ENCODE data around the gene SURF4.

SURF4 gene

DNA sequence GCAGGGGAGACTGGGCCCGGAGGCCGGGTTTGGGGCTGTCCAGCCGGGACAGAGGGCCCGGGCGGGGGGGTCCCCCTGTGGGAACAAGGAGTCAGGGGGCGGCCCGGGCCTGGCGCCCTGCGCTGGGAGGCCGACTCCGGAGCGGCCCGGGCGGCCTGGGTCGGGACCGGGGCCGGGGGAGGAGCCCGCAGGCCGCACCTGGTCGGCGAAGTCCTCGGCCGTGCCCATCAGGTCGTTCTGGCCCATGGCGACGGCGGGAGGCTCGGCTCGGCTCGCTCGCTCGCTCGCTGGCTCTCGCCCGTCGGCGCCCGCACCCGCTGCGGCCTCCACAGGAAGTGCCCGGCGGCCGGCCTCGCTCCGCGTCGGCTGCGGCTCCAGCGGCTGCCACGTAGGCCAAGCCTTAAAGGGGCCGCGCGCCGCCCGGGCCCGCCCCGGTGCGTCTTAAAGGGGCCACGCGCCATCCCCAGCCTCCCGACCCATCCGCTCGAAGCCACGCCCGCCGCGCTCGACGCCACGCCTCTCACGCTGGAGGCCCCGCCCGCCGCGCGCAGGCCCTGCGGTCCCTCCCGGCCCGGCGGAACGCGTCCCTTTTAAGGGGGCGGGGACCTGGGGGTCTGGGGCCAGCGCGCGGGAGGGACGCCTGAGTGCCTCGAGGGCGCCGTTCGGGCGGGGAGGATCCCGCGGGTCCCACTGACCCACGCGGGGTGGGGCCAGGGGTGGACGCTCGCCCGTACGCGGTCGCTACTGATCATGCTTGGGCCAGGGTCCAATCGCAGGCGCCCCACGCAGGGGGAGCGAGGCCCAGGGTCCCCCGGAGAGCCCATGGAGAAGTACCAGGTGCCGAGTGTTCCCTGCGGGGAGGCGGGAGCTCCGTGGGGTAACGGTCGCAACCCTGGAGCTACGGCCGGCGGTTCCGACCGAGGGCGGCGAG is at the start of gene SURF4, which contains the start of gene STKLD1:
Gene SURF4 (minus strand): TSS at position 337 of the 931 bp plus-strand sequence. CDS start 91 bp downstream, at position 246.
Gene STKLD1 (plus strand): TSS at position 643 of the 931 bp plus-strand sequence. CDS start 108 bp downstream, at position 751.
- peak; percentile 78 for DNase-seq

DNA sequence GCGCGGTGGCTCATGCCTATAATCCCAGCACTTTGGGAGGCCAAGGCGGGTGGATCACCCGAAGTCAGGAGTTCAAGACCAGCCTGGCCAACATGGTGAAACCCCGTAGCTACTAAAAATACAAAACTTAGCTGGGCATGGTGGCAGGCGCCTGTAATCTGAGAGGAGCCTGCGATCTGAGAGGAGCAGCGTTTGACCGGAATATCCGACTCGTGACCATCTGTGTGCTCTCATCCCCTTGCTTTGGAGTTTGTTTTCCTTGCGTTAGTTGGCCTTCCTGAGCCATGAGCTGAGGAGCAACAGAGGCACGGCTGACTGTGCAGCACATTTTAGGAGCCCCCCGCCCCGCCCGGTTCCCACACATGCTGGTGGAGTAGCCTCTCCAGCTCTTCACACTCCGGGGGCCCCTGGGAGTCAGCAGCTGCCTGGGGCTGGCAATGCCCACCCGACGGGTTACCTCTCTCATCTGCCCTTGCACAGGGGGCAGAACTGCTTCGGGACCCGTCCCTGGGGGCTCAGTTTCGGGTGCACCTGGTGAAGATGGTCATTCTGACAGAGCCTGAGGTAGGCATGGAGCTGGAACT is 49.3 kb upstream of the SURF4 start:
- no peak for DNase-seq

DNA sequence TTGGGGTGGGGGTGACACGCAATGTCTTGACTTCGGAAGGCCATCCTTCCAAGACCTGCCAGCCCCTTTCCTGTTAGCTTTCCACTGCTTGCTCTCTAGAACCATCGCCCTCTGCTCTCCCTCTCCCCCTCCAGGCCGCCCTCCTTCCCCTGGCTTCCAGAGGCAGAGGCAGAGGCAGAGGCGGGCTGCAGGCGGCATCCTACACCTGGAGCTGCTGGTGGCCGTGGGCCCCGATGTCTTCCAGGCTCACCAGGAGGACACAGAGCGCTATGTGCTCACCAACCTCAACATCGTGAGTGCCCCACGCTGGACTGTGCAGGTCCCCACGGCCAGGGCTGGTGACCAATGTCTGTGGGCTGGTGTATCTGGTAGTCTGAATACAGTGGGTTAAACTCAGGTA is 48.3 kb upstream of the SURF4 start:
- no peak for DNase-seq

DNA sequence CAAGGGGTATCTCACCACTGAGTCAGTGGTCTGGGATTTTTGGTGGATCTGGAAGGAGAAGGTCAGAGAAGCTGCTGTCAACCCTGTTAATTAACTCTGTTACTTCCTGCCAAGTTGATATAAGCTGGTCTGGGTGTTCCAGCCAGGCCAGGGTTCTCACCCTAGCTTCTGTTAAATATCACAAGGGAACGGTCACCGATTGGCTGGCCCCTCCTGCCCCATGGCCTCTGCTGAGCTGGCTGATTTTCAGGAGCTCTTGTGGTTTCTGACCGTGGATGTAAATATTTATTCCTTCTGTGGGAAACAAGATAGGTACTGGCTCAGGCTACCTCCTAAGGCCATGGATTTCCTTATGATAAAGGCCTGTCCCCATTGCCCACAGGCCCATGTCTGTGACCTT is 47.4 kb upstream of the SURF4 start:
- no peak for DNase-seq

DNA sequence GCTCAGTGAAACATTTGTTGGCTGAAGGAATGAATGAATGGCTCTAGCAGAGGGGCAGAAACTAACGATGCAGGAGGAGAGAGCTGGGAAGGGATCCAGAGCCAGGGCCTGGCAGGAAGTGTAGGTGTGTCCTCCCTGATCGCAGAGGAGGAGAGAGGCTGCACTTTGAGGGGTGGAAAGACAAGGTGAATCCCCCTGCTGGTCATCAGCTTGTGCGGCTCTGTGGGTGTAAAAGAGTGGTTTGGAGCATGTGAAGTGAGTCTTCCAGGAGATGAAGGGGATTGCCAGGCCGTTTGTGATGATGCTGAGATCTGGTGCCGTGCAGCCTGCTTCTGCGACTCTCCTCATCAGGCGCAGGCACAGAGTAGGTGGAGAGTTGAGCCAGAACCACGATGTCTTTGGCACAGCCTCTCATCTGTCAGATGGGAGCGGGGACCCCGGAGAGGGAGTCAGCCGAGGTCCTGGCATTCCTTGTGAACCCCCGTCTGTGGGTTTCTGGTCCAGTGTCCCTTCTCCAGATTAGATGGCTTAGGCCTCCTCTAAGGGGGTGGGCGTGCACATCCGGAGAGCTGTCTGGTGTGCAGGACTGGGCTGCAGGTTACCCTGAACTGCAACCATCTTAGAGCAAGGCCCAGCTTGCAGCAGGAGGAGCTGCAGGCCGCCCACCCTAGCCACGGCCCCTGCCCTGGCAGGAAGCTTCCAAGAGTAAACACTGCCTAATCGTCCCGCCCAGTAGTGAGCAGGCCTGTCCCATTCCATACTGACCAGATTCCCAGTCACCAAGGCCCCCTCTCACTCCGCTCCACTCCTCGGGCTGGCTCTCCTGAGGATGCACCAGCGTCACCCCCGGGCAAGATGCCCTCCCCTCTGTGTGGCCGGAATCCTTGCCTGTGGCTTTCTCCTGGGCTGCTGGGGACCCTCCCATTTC is 46.0 kb upstream of the SURF4 start, which contains the start of gene ADAMTS13:
Gene ADAMTS13 (plus strand): TSS at position 753 of the 928 bp plus-strand sequence. CDS start 77 bp downstream, at position 830.
- DNase-seq, result no peak

DNA sequence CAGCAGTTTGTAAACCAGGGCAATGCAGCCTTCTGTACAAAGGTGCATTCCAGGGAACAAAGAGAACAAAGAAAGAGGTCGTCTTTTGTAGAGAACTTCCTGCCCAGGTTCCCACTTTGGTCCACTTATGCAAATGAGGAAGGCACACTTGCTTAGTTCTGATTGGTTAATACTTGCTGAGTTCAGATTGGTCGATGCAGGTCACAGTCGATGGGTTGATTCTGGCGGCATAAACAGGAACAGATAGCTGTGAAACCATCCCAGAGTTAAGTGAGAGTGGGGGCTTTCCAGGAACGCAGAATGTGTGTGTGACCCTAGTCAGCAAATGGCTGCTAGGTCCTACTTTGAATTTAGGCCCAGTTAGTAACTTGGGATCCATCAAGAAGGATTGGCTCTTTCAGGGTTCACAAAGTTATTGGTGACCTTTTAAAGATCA is 44.5 kb upstream of the SURF4 start:
- no peak for DNase-seq

DNA sequence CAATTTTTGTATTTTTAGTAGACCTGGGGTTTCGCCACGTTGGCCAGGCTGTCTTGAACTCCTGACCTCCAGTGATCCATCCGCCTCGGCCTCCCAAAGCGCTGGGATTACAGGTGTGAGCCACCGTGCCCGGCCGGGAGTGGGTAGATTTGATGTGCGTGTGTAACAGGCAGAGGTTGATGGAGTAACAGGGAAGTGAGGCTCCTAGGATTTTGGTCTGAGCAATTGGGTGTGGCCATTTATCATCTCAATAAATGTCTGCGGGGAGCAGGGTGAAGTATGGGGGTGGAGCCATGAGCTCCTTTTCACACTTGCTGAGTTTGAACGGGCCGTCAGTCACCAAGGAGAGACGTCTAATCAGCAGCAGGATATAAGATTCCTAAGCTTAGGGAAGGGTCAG is 43.1 kb upstream of the SURF4 start:
- DNase-seq, result no peak

DNA sequence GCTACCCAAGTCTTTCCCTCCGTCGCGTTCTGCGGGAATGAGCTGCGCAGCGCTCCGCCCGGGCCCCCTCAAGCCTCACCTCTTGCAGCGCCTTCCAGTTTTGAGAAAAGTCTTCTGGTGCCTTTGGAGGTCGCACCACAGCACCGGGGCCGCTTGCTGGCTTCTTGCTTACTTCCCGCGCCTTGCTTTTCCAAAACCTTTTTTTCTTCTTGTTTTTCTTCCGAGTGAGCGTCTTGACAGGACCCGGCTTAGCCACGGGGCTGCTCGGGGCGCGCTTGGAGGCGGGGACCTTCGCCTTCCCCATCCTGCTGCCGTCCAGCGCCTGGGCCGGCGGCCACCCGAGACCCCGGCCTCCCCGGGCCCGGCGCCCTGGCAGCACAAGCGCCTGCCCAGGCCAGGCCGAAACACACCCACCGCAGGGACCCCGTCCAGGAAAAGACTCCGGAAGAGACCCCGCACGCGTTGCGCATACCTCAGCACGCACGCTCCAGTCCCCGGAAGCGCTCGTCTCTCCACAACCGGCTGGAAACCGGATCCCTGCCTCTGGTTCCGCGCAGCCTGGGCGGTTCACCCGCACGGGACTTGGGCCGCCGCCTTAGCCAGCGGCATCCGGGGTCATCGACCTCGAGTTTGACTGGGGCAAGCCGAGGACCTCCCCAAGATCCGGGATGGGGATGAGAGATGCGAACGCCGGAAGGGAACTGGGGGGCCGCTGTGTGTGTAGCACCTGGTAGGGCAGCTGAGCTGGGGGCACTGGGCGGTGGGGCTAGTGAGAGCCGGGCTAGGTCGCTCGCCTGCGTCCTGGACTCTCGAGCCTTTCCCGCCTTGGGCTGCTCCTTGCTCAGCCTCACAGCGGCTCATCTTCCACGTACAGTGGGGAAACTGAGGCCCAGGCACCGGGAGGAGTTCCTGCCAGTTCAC is 41.9 kb upstream of the SURF4 start, which contains the start of gene REXO4:
Gene REXO4 (minus strand): TSS at position 470 of the 921 bp plus-strand sequence. CDS start 166 bp downstream, at position 304.
- peak; percentile 53 for DNase-seq

DNA sequence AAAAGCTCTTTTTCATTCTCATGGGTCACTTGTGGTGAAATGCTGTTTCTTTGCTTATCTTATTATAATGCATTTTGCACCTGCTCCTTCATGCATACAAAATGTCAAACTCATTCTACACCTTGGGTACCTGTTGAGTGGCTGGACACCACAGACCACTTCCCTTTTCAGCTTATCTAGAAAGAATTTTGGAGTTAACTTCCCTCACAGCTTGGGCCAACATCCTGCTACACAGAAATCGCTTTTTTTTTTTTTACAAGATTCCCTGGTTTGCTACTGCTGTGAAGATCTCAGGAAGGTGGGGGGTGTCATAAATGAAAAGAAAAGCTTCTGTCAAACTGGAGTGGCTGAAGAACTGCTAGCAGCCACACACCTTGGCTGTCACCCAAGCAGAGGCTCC is 39.3 kb upstream of the SURF4 start:
- DNase-seq, result no peak

DNA sequence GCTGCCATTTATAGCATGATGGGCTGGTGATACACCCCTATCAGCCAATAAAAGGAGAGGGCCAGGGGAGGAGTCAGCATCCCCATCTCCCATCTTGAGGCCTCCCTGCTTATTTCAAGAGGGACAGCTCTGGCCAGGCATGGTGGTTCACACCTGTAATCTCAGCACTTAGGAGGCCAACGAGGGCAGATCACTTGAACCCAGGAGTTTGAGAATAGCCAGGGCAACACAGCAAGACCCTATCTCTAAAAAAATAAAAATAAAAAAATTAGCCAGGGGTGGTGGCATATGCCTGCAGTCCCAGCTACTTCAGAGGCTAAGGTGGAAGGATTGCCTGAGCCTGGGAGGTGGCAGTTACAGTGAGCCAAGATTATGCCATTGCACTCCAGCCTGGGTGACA is 32.2 kb upstream of the SURF4 start:
- no peak for DNase-seq

DNA sequence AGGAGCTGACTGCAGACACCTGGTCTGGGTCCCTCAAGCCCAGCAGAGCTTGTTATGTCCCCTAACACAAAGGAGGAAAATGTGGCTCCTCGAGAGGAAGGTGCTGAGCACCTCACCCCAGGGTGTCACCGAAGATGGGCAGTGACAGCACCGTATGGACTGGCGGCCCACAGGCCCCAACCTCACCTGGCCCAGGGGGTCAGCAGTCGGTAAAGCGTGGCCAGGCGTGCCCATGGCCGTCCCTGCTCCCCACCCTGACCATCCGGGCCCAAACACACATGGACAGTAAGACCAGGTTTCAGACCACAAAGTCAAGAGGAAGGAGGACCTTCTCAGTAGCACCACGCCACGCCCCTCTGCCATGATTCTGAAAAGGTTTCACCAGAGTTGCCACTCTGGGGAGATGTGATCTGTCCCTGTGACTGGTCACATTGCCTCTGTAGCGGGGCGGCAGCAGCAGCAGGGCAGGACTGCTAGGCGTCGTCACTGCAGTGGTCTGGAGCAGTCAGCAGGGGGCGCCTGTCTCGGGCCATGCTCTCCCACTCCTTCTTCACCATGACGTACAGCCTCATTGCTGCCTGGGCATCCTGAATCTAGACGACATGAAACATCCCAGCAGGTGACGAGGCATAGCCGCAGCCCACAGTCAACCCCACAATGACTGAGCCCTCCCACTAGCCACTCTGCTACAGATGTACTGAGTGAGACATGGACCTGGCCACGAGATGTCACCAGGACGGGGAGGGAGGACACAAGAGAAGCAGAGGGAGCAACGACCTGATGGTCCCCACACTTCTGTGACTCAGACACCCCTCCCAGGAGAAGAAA is 30.8 kb upstream of the SURF4 start:
- no peak for DNase-seq

DNA sequence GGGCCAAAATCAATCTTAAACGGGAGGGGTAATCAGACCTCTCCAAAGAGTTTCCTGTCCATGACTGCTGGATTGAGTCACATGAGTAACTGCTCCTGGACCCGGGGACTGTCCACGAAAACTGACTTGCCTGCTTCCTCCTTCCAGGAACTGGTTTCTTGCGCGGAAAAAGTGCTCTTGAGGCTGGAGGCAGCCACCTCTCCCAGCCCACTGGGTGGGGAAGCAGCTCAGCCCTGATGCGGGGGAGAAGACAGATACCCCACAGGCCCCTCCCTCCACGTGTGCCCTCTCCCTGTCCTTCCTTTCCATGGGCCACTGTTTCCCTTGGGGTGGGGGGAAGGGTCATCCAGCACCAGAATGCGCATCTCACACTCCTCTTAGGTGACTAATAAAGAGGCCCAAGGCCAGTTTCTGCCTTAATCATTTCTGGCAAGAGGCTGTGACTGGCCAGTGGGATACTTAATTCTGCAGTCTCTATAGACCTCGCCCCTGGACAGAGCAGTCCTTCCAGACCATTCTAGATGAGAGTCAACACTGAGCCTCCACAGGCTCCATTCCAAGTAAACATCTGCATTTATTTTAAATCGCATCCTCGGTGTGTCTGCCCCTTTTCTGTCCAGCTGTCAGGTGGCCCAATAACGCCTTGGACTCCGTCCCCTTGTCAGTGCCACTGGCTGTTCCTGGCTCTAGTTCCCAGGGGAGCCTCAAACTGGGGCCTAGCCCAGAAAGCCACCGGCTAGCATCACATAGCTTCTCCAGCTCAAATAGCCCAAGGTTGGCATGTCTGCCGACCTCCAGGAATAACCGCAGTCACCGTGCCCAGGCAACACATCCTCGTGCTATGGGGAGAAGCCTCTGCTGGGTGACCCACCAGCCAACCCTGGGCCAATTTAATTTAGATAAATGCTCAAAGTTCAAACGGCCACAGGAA is 29.9 kb upstream of the SURF4 start:
- DNase-seq, result no peak

DNA sequence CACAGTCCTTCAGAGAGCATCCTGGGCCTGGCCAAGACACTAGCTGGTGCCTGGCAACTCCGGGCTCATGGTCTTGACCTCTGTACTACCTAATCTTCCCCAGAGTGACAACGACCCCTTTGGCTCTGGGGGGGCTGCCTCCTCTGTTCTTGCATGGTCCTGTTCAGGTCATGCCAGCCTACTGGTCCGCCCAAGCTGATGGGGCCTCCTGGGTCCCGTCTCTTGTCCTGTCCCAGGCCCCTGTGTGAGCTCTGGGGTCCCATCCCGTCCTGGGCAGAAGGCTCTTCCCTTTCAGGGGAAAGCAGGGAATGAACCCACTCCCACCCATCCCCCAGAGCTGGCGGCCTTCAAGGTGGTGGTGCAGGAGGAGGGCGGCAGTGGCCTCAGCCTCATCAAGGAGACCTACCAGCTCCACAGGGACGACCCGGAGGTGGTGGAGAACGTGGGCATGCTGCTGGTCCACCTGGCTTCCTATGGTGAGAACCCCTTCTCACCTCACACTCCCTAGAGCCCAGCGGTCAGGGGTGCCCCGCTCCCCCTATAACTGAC is 28.7 kb upstream of the SURF4 start:
- DNase-seq, result no peak

DNA sequence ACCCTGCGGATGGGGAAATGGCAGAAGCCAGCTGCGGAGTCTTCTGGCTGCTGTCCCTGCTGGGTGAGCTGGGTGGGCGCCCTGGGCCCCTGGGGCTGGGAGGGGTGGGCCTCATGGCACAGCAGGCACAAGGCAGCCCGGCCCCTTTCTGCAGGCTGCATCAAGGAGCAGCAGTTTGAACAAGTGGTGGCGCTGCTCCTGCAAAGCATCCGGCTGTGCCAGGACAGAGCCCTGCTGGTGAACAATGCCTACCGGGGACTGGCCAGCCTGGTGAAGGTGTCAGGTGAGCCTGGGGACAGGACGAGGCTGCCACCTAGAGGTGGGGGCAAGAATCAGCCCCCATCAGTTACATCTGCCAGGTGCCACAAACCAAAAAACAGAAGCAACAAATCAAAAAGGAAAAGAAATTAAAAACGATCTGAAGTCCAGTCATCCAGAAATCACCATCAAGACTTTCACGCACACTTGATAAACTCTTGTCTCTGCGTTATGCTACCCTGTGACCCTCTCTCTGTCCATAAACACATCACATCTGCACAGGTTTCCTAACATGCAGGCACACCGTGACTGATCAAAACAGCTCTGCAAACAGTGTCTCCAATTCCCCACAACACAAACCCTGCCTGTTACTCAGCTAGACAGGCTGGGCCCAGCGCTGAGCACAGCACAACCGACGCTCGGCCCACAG is 28.1 kb upstream of the SURF4 start:
- no peak for DNase-seq

DNA sequence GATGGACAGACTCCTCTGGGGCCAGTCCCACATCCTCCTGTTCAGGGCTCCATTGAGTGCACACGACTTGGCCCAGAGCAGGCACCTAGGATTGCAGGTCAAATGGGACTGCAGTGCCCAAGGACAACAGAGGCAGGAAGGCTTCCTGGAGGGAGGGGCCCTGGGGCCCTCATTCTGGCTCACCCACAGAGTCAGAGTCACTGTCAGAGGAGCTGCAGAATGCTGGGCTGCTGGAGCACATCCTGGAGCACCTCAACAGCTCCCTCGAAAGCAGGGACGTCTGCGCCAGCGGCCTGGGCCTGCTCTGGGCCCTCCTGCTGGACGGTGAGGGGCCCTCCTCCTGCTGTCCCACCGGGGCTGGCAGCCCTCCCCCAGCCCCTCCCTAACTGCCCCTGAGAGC is 26.8 kb upstream of the SURF4 start:
- no peak for DNase-seq

DNA sequence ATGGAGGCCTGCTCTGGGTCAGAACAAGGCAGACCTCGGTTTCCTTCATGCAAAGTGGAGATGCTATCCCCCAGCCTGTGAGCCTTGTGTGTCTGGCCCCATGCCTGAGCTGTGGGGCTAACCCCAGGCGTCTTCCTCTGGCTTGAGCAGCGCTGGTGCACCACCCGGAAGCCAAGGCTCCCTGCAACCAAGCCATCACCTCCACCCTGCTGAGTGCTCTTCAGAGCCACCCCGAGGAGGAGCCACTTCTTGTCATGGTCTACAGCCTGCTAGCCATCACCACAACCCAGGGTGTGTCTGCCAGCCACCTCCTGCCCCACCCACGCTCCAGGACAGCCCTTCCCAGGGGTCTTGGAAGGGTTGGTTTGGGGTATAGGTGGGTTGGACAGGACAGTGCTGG is 25.7 kb upstream of the SURF4 start:
- no peak for DNase-seq

DNA sequence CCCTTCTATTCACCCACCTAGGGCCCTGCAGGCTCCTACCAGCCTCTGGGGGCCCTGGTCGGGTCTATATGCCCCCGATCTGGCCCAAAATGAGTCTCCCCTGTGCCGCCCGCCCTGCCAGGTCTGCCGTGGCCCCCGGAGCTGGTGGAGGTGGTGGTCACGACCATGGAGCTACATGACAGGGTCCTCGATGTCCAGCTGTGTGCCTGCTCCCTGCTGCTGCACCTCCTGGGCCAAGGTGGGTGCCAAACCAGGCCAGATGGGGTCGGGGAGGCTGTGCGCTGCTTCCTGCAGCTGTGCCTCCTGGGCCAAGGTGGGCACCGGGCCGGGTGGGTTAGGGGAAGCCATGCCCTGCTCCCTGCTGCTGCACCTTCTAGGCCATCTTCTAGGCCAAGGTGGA is 24.4 kb upstream of the SURF4 start:
- DNase-seq, result no peak

DNA sequence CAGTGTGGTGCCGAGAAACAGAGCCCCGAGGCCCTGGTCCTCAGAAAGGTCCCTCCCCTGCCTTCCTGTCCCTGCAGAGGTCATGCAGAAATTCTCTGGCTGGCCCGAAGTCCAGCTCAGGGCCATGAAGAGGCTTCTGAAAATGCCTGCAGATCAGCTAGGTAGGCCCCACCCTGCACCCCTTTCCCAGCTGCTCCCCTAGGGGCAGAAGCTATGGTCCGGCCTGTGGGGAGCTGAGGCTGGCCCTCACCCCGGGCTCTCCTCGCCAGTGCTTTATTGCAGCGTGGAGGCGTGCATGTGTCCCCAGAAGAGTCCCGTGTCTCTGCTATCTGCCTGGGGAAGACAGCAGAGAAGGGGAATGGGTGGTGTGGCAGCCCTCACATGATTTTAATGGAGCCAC is 22.0 kb upstream of the SURF4 start:
- DNase-seq, result no peak

DNA sequence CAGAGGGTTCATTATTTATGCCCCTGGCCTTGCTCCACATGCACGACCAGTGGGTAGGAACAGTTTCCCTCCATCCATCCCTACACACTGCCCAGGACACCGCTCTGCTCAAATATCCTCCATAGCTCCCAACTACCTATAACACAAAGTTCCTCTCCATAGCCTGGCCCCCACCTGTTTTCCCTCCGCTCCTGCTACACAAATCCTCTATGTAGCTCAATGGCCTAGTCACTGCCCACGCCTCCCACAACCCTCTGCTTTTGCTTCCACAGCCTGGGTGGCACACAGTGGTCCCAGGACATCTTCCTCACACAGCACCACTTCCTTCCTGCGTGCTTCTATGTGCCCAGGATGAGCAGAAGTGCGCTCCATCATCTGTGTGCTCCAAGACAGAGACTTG is 21.5 kb upstream of the SURF4 start:
- DNase-seq, result no peak

All from DMS 273 treated with DMSO at 0.1 percent for 48 hours (cell line).